NCI-H146 (cell line): Measurements from ENCODE around the gene AFAP1.

ENCODE experiments used
- DNase-seq: peaks from one replicate; lab custom pipeline; 2025; lab: John Stamatoyannopoulos, UW

The AFAP1 gene

DNA sequence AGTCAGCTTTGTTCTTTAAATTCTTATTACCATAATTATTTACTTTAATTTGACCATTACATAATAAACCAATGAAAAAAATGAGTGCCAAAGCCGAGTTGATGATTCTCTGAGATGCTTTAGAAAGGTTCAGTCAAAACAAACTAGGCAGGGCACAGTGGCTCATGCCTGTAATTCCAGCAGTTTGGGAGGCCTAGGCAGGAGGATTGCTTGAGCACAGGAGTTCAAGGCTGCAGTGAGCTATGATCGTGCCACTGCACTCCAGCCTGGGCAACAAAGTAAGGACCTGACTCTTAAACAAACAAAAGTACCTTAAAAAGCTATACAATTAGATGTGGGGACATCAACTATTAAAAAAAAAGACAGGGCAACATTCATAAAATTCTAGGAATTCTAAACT is 75.0 kb downstream of the AFAP1 start:
- no peak for DNase-seq

GRCh38 chr4:7863911-7864681 is 75.6 kb downstream of the AFAP1 start:
- DNase-seq = no peak

- DNase-seq = no peak
Observed at GRCh38 chr4:7862561-7863192, 77.0 kb downstream of the AFAP1 start.

DNA sequence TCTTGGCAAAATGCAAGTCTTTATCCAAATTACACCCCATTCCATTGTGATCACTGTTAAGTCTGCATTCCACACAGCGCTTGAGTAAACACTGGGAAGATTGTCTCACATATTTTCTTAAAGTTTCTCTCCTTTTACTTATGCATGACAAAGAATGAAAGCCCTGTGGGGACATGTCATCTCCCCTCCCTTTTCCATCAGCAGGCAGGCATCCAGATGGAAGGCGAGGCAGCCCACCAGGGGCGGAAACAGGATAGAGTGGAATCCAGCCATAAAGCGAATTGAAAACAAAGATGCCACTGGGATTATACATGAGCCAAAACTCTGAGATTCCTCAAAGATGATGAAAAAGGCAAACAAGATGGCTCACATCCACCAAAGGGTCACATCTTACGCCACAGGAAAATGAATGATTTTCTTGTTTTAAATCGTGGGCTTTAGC is 78.2 kb downstream of the AFAP1 start:
- DNase-seq = no peak

GRCh38 chr4:7860600-7861163 is 79.0 kb downstream of the AFAP1 start:
- DNase-seq = no peak

GRCh38 chr4:7859326-7859725 is 80.3 kb downstream of the AFAP1 start:
- DNase-seq = no peak

DNA sequence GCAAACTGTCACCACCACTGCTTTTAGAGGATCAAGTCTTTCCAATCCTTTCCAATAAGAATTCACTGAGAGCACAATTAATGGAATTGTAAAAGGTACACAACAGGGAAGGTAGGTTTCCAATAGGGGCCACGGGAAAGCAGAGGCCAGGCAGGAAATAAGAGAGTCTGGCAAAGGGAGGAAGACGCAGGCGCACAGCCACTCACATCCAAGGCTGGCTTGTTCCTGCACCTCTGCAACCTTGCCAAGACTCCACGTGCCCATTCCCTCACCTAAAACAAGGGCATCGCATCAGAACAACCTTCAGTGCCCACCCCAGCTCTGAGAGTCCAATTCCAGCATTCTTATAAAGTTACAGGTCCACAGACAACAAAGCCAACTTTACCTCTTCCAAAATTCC is 81.2 kb downstream of the AFAP1 start:
- DNase-seq = no peak

DNA sequence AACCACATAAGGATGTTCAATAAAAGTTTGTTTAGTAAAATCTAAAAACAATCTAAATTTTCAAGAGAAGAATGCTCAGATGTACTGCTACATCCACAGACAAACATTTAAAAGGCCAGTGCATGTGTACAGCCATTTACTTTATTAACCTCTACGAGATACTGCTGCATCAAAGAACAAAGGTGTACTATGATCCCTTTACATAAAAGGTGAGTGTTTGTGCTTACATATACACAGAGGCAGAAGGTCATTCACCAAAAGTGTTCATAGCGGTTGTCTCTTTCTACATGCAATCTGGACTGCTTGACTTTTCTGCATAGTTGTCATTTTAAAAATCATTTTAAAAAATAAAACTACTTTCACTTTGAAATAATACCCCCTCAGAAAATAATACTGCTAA is 81.7 kb downstream of the AFAP1 start:
- DNase-seq = no peak

DNA sequence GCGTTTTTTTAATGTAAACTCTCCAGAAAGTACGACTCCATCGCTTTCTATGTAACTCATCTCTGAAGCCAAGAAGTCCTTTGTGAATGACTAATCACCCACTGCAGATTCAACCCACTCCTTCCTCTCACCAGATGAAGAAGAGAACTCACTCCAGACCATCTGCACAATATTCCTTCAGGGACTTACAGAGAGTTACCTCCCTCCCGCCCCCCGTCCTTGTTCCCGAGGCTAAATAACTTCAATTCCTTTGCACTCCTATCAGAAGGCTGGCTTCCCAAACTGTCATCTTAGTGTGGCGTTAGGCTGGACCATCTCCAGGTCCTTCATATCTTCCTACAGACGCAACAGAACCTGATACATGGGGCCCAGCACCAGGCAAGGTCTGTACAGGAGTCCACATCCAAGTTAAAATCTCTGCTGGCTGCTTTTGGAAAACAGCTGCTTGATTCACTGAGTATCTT is 82.4 kb downstream of the AFAP1 start:
- DNase-seq = no peak

DNA sequence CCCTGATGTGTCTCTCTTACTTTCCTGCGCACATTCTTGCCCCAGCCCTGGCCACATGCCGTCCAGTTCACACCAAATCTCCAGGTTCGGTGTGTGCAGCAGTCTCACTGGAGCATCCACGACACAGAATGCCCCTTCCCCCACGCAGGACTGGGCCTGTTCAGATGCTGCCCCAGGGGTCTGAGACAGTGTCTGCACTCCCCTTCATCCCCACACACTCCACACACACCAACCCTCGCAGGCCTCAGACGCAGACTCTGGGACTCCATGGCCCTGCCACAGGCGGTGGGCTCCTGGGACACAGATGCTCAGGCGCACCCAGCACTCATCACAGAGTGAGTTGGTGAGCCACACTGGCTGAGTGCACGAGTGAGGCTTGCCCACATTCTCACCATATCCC is 83.9 kb downstream of the AFAP1 start:
- DNase-seq = no peak

DNA sequence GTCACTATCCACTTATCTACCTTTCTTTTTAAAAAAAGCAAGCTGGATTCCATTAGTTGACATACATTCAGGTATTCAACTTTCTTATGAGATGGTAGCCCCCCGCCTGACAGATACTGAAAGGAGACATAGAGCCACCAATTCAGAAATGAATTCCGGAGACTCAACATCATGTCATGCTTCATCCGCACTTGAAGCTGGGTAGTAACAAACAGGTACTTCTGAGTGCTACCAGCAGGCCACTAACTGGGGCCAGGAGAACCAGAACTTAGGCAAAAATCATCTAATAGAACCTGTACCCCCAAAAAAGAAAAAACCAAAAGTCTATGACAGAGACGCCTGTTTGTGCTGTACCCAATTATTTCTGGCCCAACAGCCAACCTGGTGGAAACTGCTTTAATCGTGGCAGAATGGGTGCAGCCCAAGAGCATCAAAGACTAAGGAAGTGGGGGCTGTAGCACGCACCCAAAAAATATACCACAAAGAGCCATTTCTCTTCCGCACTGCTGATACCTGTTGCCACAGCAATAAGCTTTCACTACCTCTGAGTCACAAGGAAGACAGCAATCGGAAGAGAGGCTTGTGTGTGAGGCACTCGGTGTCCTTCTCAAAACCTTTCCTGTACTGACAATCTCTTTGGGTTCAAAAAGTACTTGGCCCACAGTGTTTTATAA is 84.8 kb downstream of the AFAP1 start:
- no peak for DNase-seq

DNA sequence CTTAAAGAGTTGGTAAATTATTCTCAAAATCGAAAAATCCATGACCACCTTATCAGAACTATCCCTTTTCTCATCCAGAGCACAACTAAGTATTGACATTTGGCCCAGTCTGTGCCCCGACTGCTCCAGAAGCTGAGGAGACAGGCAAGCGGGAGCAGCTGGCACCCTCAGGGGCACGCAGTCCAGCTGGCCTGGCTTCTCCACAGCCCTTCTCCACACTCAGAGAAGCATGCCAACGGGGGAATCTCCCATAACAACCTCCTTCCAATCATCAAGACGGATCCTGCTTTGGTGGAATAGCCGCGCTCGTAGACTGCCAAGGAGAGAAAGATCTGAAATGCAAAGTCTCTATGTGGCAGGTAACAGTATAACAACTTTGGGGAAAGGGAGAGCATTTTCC is 85.4 kb downstream of the AFAP1 start:
- no peak for DNase-seq

DNA sequence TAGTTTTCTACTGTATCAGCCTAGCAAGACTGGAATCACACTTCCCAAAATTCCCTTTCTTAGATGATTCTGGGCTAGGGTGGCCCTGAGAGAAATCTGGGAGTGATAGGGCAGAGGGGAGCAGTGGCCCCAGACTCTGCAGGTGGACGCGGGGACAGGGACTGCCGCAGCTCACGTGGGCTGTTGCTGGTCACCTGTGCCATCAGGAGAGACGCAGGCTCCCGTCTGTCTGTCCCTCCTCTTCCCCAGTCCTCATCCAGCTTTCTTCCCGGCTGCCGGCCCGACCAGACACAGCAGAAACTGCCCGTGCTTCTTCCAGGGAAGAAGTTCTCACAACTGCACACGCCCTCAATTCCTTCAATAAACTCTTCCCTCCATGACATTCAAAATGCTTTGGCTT is 86.4 kb downstream of the AFAP1 start:
- no peak for DNase-seq

DNA sequence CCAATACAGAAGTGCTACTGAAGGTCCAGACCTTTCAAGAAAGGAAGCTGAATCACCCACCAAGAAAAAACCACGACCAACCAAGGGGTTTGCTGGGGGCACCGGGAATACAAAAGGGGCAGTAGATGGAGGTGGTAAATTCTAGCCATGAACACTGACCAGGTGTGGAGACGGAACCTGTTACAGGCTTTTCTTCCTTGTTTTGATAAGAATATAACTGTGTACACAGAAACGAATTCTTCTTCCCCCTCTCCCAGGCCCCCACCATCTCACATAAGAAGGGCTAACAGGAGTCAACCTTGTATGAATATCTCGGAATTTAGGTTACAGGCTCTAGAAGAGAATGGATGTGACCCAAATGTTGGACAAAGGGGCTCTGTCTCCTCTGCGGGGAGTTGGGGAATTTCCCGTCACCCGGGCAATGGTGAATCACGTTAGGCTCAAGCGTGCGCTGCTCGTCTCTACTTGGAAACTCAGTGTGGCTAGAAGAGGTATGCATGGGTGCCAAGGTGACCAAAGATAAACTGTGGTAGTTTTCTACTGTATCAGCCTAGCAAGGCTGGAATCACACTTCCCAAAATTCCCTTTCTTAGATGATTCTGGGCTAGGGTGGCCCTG is 87.0 kb downstream of the AFAP1 start:
- no peak for DNase-seq

GRCh38 chr4:7850489-7850888 is 89.2 kb downstream of the AFAP1 start:
- DNase-seq = no peak

- DNase-seq = no peak
Observed at GRCh38 chr4:7847206-7847605, 92.5 kb downstream of the AFAP1 start.

DNA sequence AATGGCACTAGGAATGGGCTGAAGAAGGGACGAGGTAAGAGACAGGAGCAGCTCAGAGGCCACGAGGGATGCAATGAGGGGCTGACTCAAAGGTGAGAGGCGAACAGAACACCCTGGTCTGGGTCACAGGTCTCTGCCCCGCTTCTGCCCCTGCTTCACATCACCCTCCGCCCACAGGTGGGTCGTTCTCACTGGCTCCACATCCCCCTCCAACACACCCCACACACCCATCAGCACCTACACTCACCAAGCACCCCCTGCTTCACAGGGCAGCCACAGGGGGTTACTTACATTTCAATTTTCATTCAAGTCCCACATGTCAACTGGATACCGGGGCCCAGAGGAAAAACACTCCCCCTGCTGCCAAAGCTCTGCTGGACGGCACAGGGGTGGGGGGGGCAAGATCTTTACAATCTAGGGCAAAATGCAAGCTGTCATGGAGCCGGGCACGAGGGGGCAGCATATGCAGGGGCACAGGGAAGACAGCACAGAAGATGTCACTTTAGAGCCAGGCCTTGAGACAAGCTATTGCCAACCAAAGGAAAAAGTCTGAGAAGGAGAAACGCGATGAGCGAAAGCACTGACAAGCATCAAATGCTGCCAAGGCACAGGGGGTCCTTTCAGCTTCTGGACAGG is 94.0 kb downstream of the AFAP1 start:
- no peak for DNase-seq

GRCh38 chr4:7844594-7844991 is 95.1 kb downstream of the AFAP1 start:
- DNase-seq = no peak

GRCh38 chr4:7843831-7844593 is 95.6 kb downstream of the AFAP1 start:
- DNase-seq = peak; percentile 58

DNA sequence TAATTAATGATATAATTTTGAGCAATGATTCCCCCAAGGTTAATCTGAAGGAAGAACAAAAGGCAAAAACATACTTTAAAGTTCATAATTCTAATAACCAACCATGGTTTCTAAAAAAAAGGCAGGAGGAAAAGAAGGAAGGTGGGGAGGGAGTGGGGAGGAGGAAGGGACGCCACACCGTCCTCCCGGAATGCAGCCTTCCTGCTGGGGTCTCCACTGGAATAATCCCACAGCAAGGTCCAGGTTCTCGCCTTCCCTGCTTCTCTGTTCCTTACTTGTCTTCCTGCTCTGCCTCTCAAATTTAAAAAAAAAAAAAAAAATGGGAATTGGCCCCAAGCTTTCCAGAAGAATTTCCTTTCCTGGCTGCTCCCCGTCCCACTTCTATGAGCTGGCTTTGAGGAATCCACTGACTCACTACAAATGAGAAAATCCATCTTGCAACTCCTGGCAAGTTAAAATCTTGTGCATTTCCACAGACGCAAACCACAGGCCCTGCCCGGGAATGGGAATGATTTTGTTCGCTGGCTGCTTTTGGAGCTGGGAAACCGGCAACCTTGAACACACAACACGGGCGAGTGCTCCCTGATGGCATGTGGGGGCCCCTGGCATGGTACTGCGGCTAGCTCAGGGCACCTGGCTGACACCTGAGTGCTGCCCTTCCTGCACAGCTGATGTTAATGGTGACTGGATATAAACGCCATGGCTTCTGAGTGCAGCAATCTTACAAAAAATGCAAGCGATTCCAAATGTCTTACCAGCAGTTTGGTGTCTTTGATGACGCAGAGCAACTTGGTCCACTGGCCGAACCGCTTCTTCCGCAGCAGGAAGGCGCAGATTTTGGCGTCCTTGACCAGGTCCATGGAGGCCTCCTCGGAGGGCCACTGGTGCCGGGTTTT is 97.0 kb downstream of the AFAP1 start:
- DNase-seq = no peak
